HG02588 (cell line): ENCODE data around the gene TENM3.

Experiments
- ATAC-seq: cut with Tn5 transposase; IDR thresholded peaks from one replicate; pipeline ENCODE4 v1.9.1; 2021; ENCODE audit warnings: mild to moderate bottlenecking, moderate library complexity; ENCODE audit not compliant: unreplicated experiment

Gene TENM3

GRCh38 chr4:182251116-182251515, 7.9 kb downstream of the TENM3 start:
- no peak for ATAC-seq

GRCh38 chr4:182252220-182252619, 9.0 kb downstream of the TENM3 start:
- ATAC-seq = no peak

- ATAC-seq = no peak
Measured at GRCh38 chr4:182254026-182254780, 11.0 kb downstream of the TENM3 start.

- no peak for ATAC-seq
Measured at GRCh38 chr4:182255441-182256190, 12.4 kb downstream of the TENM3 start.

- ATAC-seq = no peak
Measured at GRCh38 chr4:182257016-182257415, 13.8 kb downstream of the TENM3 start.

GRCh38 chr4:182257503-182257902, 14.3 kb downstream of the TENM3 start:
- no peak for ATAC-seq

- ATAC-seq = no peak
Measured at GRCh38 chr4:182258441-182259000, 15.3 kb downstream of the TENM3 start.

- ATAC-seq = no peak
Measured at GRCh38 chr4:182261651-182262223, 18.5 kb downstream of the TENM3 start.

GRCh38 chr4:182263562-182263961, 20.4 kb downstream of the TENM3 start:
- no peak for ATAC-seq

- no peak for ATAC-seq
Measured at GRCh38 chr4:182264139-182264752, 21.0 kb downstream of the TENM3 start.

GRCh38 chr4:182265881-182266280, 22.7 kb downstream of the TENM3 start:
- ATAC-seq = no peak

- ATAC-seq = no peak
Measured at GRCh38 chr4:182267048-182267447, 23.8 kb downstream of the TENM3 start.

- no peak for ATAC-seq
Measured at GRCh38 chr4:182268966-182269365, 25.8 kb downstream of the TENM3 start.

- ATAC-seq = no peak
Measured at GRCh38 chr4:182271731-182272130, 28.5 kb downstream of the TENM3 start.

GRCh38 chr4:182272151-182272550, 28.9 kb downstream of the TENM3 start:
- no peak for ATAC-seq

GRCh38 chr4:182273191-182273935, 30.2 kb downstream of the TENM3 start:
- ATAC-seq = no peak

- ATAC-seq = no peak
Measured at GRCh38 chr4:182276210-182277109, 33.3 kb downstream of the TENM3 start.

GRCh38 chr4:182277377-182277776, 34.2 kb downstream of the TENM3 start:
- no peak for ATAC-seq

- no peak for ATAC-seq
Measured at GRCh38 chr4:182278729-182279128, 35.5 kb downstream of the TENM3 start.
